Measurements from ENCODE around the gene GPX1.

DNA sequence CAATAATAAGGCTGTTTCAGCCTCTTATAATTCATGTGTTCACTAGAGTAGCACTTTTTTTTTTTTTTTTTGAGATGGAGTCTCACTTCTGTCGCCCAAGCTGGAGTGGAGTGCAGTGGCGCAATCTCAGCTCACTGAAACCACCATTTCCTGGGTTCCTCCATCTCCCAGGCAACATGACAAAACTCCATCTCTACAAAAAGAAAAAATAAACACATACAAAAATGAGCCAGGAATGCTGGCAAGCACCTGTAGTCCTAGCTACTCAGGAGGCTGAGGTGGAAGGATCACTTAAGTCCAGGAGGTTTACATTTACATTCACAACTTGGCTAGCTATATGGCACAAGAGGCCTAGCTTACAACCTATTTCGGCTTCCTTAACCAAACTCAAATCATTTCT lies 25.1 kb downstream of the GPX1 start:
- TF ChIP-seq, protein P1, sequence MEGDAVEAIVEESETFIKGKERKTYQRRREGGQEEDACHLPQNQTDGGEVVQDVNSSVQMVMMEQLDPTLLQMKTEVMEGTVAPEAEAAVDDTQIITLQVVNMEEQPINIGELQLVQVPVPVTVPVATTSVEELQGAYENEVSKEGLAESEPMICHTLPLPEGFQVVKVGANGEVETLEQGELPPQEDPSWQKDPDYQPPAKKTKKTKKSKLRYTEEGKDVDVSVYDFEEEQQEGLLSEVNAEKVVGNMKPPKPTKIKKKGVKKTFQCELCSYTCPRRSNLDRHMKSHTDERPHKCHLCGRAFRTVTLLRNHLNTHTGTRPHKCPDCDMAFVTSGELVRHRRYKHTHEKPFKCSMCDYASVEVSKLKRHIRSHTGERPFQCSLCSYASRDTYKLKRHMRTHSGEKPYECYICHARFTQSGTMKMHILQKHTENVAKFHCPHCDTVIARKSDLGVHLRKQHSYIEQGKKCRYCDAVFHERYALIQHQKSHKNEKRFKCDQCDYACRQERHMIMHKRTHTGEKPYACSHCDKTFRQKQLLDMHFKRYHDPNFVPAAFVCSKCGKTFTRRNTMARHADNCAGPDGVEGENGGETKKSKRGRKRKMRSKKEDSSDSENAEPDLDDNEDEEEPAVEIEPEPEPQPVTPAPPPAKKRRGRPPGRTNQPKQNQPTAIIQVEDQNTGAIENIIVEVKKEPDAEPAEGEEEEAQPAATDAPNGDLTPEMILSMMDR (IDR thresholded peaks at IDR 0.05) = no peak
- TF ChIP-seq EP300 (IDR thresholded peaks at IDR 0.05; ENCODE audit: low read depth) (no peak), POLR2AphosphoS5 (IDR thresholded peaks at IDR 0.05) (no peak)
